ENCODE measurements around the gene C1QL3.

Gene C1QL3

GRCh38 chr10:16493884-16494536 lies 27.7 kb downstream of the C1QL3 start:
- DNase-seq (ENCODE audit: low spot score) = no peak

GRCh38 chr10:16491933-16492332 lies 29.7 kb downstream of the C1QL3 start:
- no peak for DNase-seq (ENCODE audit: low spot score)

GRCh38 chr10:16490511-16490910 lies 31.2 kb downstream of the C1QL3 start:
- DNase-seq (ENCODE audit: low spot score) = no peak

- DNase-seq (ENCODE audit: low spot score) = no peak
Measured at GRCh38 chr10:16483241-16483917, 38.3 kb downstream of the C1QL3 start.

- DNase-seq (ENCODE audit: low spot score) = no peak
Measured at GRCh38 chr10:16481052-16481728, 40.5 kb downstream of the C1QL3 start.

- no peak for DNase-seq (ENCODE audit: low spot score)
Measured at GRCh38 chr10:16478801-16479200, 42.9 kb downstream of the C1QL3 start.

GRCh38 chr10:16477757-16478156 lies 43.9 kb downstream of the C1QL3 start:
- DNase-seq (ENCODE audit: low spot score) = no peak

GRCh38 chr10:16472828-16473227 lies 48.9 kb downstream of the C1QL3 start:
- DNase-seq (ENCODE audit: low spot score) = no peak

- no peak for DNase-seq (ENCODE audit: low spot score)
Measured at GRCh38 chr10:16470747-16471146, 50.9 kb downstream of the C1QL3 start.

- no peak for DNase-seq (ENCODE audit: low spot score)
Measured at GRCh38 chr10:16466001-16466400, 55.7 kb downstream of the C1QL3 start.

All from AG08395 (cell line).